ENCODE data around the gene ATP10B. TPM values are rescaled to one million over a fixed set of nuclear protein-coding genes. Genes with fewer than 3 reads are reported as not detected.

ATP10B gene
- total and polyA plus RNA-seq, 11 donors = 0.03 to 0.35 (median 0.09) TPM; not detected in 4

DNA sequence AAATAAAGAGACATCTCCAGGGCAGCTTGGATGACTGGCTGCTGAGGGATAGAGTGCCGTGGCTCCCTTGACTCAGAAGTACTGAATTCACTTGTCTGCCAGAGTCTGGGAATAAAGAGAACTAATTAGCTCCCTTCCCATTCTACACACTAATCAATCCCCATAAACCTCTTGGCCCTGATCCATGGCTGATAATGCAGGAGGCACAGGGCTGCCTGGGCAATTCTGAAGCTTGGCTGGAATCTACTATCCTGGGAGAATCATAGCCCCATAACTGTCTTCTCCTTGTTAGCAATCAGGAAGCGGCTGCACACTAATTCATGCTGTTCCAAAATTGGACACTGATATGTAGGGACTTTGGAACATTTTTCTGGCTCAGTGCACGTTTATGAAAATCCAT lies 232.6 kb downstream of the ATP10B start:
- Histone ChIP-seq H3K4me1 (no peaks in the 10 kb centered on the region), H3K36me3 (no peaks in the 10 kb centered on the region), H3K27ac (no peak overlapping the region), H3K9me3 (no peaks in the 10 kb centered on the region), H3K27me3 (peaks cover 0 to 4% (median 0%) of the 10 kb centered on the region in 9 donors), H3K4me3 (no peak overlapping the region)
- no peak for TF ChIP-seq POLR2A (IDR thresholded peaks at IDR 0.05)
- TF ChIP-seq, protein P1, sequence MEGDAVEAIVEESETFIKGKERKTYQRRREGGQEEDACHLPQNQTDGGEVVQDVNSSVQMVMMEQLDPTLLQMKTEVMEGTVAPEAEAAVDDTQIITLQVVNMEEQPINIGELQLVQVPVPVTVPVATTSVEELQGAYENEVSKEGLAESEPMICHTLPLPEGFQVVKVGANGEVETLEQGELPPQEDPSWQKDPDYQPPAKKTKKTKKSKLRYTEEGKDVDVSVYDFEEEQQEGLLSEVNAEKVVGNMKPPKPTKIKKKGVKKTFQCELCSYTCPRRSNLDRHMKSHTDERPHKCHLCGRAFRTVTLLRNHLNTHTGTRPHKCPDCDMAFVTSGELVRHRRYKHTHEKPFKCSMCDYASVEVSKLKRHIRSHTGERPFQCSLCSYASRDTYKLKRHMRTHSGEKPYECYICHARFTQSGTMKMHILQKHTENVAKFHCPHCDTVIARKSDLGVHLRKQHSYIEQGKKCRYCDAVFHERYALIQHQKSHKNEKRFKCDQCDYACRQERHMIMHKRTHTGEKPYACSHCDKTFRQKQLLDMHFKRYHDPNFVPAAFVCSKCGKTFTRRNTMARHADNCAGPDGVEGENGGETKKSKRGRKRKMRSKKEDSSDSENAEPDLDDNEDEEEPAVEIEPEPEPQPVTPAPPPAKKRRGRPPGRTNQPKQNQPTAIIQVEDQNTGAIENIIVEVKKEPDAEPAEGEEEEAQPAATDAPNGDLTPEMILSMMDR (IDR thresholded peaks at IDR 0.05) = no peak
- intact Hi-C loops (cut with DNase I) = no loop called here
- no peak for DNase-seq
- no peak for ATAC-seq
- 53 to 62% (median 56%) methylated on average over 3 of the region's 3 CpGs for WGBS, 4 donors

DNA sequence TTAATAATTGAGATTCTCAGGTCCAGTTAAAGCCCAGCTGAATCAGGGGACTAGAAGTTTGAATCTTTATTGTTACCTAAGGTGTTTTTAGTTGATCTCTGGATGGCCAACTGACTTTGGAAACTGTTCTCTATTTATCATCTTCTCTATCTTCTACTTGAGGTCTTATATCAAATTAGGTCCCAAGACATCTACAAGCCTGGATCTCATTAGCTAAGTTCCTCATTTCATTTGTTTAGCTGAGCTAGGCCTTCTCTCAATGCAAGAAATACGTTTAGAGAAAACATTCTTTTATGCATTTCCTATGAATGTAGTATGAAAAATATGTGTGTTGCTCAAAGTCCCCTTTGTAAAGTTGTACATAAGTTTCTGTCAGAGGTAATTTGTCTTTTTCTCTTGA lies 233.7 kb downstream of the ATP10B start:
- intact Hi-C loops (cut with DNase I) = no loop called here
- H3K4me3 ChIP-seq = no peak overlapping the region
- H3K36me3 ChIP-seq = no peaks in the 10 kb centered on the region
- no peaks in the 10 kb centered on the region for H3K9me3 ChIP-seq
- 55 to 58% (median 55%) methylated on average over 1 of the region's 1 CpG for WGBS, 4 donors
- no peaks in the 10 kb centered on the region for H3K4me1 ChIP-seq
- TF ChIP-seq POLR2A (IDR thresholded peaks at IDR 0.05) = no peak
- TF ChIP-seq, protein P1 (IDR thresholded peaks at IDR 0.05) = no peak
- DNase-seq (no peak), ATAC-seq (no peak)
- H3K27ac ChIP-seq = no peak overlapping the region
- peaks cover 0 to 4% (median 0%) of the 10 kb centered on the region in 9 donors for H3K27me3 ChIP-seq

DNA sequence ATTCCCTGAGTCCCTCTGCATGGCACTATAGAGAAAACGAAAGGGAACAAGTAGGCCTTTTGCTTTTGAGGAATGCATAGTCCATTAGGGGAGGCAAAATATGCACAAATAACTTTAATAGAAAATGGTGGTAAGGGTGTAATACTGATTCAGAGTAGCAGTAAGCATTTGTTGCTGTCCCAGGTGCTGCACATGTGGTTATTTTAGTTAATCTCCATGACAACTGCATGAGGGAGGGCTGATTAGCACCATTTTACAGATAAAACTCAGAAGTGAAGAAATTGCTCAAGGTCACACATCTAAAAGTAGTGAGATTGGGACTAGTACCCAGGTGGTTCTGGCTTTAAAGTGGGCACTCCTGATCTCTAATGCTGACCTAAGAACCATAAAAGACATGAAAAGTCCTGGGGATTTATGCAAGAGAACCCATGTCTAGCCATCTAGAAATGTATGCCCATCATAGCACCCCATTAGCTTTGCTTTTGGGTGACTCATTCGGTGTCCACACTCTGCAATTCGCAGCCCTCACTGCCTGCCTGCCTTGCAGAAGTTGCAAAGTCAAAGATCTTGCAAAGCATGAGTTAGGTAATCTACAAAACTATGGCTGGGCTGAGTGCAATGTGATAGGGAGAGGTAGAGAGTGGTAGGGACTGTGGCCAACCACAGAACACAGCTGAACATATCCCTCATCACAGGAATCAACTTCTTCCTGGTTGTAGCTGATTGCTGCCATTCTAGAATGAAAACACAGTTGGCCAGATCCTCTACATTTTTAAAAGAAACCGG lies 235.1 kb downstream of the ATP10B start:
- intact Hi-C loops (cut with DNase I) = no loop called here
- DNase-seq (no peak), ATAC-seq (no peak)
- no peaks in the 10 kb centered on the region for H3K27me3 ChIP-seq
- no peak overlapping the region for H3K4me3 ChIP-seq
- H3K4me1 ChIP-seq = no peaks in the 10 kb centered on the region
- no peak overlapping the region for H3K27ac ChIP-seq
- WGBS, 4 donors = 77 to 81% (median 78%) methylated on average over 4 of the region's 4 CpGs
- no peaks in the 10 kb centered on the region for H3K36me3 ChIP-seq
- H3K9me3 ChIP-seq = no peaks in the 10 kb centered on the region
- TF ChIP-seq, protein P1 (IDR thresholded peaks at IDR 0.05) = no peak
- TF ChIP-seq POLR2A (IDR thresholded peaks at IDR 0.05) = no peak

DNA sequence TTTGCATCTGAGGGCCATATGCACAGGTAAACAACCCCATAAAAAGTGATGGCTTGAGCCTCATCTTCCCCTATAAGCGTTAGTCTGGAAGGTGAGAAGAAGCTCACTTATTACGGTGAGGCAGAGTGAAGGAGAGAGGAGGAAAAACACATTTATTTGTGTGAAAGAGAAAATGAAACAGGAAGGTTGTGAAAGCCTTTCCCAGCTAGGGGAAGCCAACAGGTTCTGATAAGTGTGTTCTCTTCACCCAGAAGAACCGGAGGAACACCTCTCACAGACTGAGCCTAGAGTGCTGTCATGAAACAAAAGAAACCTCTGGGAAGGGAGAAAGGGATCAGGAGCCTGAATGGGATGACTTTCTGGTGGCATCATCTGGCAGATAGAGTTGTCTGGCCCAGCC lies 237.9 kb downstream of the ATP10B start:
- 83 to 90% (median 85%) methylated on average over 3 of the region's 3 CpGs for WGBS, 4 donors
- Histone ChIP-seq H3K36me3 (no peaks in the 10 kb centered on the region), H3K9me3 (peaks cover 0 to 7% (median 0%) of the 10 kb centered on the region in 12 donors), H3K4me1 (no peaks in the 10 kb centered on the region), H3K4me3 (no peak overlapping the region), H3K27ac (no peak overlapping the region), H3K27me3 (no peaks in the 10 kb centered on the region)
- DNase-seq = no peak
- intact Hi-C loops (cut with DNase I) = no loop called here
- TF ChIP-seq, protein P1 (IDR thresholded peaks at IDR 0.05) = no peak
- no peak for TF ChIP-seq POLR2A (IDR thresholded peaks at IDR 0.05)
- ATAC-seq = no peak
